RPMI8226 (cell line): ENCODE data around the gene ATL1.
"Not testable (repeated sequence)": the region's sequence is repeated elsewhere in the genome, so short reads cannot be mapped to it uniquely, and the experiment has no call there.

Experiments
- DNase-seq: peaks from one replicate; pipeline ENCODE4 v3.0.0-alpha.2; 2015

The ATL1 gene

DNA sequence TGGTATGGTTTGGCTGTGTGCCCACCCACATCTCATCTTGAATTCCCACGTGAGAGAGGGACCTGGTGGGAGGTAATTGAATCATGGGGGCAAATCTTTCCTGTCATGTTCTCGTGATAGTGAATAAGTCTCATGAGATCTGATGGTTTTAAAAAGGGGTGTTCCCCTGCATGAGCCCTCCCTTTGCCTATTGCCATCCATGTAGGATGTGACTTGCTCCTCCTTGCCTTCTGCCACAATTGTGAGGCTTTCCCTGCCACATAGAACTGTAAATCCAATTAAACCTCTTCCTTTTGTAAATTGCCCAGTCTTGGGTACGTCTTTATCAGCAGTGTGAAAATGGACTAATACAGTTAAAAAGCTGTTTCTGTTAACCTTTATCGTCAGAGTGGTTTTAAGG, 21.9 kb upstream of the ATL1 start:
- DNase-seq, result not testable (repeated sequence)

DNA sequence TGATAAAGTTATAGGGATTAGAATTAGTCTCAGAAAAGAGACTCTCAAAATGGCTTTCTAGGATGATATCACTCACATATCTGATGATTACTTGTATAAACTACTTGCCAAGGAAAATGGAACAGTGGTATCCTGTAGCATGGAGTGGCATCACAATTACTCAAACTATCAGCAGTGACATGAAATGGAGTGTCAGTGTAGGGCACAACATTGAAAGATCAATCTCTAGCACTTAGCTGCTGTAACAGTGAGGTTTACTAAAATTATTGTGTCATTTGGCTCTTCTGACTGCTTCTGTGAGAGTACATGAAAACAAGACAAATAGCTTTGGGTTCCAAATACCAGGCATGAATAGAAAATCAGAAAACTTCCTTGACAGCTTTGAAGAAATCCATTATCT, 20.9 kb upstream of the ATL1 start:
- DNase-seq, result no peak

DNA sequence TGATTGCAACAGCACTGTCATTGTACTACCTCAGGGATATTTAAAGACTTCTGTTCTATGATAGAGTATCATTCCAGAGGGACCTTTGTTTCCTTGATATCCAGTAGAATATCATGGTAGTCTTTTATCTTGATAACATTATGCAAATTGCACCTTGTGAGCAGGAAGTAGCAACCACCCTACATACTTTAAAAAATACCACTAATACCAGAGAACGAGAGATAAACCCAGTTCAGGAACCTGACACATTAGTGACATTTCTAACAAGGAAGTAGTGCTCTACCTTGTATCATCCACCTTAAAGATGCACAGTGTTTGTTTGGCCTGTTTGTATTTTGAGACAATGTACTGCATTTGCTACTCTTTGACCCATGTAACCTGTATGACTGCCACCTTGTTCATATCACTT, 18.8 kb upstream of the ATL1 start:
- DNase-seq, result no peak

DNA sequence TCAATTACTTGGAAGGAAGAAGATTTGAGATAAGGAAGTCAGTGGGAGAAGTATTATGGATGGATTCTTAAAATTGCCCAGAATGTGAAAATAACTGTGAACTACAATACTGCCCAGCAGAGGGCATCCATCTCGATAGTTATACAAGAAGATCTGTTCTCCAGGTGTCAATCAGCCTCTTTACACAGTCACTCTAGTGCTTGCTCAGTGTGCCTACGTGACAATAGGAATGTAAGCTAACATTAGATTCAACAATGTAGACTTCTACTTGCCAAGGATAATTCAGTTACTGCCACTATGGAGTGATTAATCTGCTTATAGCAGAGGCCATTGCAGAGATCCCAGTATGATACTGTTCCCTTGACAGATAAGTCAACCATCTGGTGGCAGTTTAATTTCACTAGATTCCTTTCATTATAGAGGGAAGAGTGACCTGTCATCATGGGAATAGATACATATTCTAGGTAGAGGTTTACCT, 17.0 kb upstream of the ATL1 start:
- peak; percentile 43 for DNase-seq

DNA sequence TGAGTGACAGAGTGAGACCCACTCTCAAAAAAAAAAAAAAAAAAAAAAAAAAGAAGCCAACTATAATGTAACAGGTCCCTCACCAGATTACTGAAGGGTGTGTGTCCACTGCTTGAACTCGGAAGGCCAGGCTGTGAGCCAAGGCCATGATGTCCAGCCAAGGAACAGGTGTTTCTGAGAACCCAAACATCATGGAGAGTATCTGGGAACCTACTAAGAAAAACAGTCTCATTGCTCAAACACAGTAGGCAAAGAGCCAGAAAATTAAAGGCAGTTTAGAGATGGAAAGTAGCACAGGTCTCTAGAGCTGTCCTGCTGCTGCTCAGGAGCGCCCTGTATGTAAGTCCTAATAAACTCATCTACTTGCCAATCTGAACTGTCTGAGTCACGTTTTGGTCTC, 15.0 kb upstream of the ATL1 start:
- DNase-seq, result no peak

DNA sequence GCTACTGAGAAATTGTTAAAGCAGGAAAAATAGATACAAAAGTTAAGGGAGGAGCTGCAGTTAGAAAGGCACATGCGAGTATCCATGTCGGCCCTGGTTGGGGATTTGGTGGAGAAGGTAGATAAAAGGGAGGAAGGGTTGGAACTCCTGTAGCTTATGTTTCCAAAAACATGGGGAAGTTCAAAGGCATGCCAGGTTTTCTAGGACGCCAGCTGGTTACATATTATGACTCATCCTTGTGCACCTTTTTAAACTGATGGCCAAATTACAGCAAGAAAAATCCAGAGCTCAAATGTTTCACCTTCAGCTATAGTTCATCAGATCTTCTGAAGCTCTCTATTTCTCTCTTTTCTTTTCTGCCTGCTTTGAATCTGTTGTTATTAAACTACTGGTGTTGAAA, 14.3 kb upstream of the ATL1 start:
- DNase-seq, result no peak

DNA sequence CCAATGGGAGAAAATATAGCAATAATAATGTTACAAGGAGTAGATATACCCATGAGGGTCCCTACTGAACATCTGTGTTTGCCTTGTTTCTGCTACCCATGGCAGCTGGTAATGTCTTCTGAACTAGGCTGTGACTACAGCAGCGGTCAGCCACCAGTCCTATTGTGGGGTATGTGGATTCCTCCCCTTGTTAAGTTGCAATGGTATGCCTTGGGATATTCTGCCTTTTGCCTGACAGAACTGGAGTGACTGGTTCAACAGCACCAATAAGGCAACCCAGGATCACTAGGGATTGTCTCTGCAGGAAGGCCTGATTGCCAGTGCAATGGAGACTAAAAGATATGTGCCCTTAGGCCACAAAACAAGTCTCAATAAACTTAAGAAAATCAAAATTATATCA, 9.7 kb upstream of the ATL1 start:
- DNase-seq, result no peak

DNA sequence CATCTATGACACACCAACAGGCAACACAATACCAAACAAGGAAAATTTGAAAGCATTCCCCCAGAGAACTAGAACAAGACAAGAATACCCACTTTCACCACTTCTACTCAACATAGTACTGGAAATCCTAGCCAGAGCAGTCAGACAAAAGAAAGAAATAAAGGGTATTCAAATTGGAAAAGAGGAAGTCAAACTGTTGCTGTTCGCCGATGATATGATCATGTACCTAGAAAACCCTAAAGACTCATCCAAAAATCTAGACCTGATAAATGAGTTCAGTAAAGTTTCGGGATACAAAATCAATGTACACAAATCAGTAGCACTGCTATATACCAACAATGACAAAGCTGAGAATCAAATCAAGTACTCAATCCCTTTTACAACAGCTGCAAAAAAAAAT, 8.1 kb upstream of the ATL1 start:
- DNase-seq, result no peak

DNA sequence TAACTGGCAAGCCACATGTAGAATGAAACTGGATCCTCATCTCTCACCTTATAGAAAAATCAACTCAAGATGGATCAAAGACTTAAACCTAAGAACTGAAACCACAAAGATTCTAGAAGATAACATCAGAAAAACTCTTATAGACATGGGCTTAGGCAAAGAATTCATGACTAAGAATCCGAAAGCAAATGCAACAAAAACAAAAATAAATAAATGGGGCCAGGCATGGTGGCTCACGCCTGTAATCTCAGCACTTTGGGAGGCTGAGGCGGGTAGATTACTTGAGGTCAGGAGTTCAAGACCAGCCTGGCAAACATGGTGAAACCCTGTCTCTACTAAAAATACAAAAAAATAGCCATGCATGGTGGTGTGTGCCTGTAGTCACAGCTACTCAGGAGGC, 7.1 kb upstream of the ATL1 start:
- DNase-seq, result not testable (repeated sequence)

DNA sequence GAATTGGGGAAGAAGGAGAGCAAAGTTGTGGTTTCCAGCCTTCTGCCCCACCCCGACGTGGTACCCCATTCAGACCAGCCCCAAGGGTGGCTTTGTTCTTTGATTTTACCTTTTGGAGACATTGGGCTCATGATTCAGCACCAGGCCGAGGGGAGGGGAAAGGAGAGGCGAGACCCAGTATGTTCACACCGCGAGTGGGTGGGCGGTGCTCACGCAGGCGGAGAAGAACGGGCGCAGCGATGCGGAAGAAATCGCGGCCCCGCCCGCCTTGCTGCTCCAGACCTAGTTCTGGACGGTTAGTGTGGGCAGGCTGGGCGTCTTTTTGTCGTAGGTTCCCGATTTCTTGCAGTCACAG, 963 bp downstream of the ATL1 start:
- DNase-seq, result no peak

DNA sequence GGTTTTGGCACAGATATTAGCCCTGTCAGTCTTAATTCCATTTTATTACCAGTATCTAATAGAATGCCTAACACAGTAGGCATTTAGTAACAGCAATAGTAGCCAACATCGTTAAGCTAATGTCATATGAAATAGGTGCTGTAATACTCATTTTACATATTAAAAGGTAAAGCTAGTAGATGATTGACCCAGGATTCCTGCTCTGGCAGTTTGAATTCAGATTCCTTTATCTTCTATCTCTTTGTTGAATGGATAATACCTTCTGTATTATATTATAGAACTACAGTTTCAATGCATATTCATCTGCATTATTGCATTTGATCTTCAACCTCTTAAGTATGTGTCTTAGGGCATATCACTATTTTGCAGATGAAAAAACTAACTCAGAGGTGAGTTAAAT, 2.9 kb downstream of the ATL1 start:
- DNase-seq, result no peak

DNA sequence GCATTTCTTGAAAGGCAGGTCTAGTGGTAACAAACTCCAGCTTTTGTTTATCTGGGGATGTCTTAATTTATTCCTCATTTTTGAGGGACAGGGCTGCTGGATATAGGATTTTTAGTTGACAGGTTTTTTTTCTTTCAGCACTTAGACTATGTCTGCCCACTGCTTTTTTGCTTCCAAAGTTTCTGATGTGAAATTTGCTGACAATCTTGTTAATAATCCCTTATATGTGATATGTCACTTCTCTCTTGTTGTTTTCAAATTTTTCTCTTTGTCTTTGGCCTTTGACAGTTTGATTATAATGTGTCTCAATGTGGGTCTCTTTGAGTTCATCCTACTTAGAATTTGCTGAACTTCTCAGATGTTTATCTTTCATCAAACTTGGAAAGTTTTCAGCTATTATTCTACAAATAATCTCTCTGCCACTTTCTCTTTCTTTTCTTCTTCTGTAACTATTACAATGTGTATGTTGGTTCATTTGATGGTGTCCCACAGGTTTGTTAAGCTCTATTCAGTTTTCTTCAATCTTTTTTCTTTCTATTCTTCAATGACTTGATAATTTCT, 9.8 kb downstream of the ATL1 start:
- no peak for DNase-seq

DNA sequence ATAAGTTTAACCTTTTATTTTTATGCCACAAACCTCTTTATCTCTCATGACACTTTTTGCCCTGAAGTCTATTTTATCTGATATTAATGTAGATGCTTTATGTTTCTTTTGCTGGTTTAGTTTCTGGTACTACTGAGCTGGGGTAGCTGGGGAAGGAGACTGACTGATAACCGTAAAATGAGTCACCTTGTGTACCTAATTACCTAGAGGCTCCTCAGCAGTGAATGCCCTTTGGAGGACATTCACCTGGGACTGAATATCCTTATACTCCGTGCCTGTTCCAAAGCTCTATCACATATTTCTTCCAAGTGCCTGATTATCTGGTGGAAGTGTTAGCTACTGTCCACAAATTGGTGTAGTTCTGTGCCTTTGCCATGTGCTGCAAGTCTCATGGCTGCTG, 13.9 kb downstream of the ATL1 start:
- no peak for DNase-seq

DNA sequence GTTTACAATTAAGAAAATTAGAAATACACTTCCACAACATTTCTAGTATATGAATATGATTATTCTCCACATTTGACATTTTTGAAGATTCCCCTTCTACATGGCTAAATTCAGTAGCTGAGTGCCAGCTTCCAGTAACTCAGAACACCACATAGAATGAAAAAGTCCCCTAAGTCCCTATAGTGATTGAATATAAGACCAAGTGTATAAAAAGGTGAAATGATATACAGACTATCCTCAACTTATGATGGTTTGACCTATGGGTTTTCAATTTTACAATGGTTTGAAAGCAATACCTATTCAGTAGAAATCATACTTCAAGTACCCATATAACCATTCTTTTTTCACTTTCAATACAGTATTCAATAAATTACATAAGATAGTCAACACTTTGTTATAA, 15.8 kb downstream of the ATL1 start:
- DNase-seq, result no peak

DNA sequence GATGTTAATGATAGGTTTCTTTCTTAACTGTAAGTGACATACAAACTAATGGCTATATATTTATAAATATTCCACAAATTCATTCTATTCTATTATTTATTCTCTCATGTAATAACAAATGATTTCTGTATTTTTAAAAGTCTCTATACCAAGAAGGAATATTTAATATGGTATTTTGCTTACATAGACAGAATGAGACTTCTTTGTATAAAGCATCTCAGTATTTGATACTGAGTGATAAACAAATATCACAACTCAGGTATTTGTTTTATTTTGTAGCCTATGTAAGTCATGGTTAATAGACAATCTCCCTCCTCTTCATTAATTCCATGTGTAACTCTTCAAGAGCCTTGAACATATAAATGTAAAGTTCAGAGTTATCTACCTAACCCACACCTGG, 18.0 kb downstream of the ATL1 start:
- DNase-seq, result no peak

DNA sequence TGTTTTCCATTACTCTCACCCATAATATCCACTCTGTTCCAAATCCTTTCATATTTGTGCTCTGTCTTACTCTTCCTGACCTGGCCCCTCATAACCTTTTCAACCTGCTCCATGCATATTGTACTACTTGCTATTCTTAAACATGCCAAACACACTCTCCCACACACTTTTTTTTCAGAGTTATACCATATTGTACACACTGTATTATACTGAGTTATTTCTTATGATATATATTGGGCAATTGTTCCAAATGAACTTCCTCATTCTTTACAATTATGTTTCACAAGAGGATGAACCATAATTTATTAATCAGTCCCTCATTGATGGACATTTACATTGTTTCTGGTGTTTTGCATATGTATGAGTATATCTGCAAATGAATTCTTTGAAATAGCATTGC, 18.5 kb downstream of the ATL1 start:
- DNase-seq, result no peak

DNA sequence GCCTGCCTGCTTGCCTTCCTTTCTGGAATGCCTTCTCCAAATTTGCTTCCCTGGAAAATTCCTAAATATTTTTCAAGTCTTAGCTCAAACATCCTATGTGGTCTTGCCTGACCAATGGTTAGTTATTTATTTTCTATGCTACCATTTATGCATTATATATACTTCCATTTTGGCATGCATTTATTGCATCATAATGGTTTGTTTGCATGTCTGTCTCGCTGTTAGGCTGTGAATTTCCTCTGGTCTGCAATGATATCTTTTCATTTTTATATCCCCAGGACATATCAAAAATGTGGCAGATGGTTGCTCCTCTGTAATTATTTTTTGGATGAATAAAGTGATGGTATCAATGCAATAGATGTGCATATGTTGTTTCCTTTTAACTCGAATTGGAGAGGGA, 30.5 kb downstream of the ATL1 start:
- DNase-seq, result no peak

DNA sequence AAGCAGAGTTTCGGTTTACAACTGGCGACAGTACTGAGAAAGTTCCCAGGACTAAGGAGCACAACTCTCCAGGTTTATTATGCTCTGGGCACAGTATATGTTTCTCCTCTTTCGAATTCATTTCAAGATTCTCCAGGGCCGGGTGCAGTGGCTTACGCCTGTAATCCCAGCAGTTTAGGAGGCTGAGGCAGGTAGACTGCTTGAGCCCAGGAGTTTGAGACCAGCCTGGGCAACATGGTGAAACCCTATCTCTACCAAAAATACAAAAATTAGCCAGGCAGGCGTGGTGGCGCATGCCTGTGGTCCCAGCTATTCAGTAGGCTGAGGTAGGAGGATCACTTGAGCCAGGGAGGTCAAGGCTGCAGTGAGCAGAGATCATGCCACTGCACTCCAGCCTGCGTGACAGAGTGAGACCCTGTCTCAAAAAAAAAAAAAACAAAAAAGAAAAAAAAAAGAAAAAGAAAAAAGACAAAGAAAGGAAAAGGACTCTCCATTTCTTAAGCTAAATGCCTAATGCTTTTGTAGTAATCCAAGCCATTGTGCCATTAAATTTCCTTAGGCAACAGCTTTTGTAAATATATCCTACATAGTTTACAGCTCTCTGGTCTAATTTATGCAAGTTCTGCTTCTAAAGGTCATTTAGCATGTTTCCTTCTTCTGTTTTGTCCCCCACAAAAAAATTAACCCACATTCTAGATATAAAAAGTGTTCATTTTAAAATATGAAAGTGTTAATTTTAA, 34.8 kb downstream of the ATL1 start:
- no peak for DNase-seq

DNA sequence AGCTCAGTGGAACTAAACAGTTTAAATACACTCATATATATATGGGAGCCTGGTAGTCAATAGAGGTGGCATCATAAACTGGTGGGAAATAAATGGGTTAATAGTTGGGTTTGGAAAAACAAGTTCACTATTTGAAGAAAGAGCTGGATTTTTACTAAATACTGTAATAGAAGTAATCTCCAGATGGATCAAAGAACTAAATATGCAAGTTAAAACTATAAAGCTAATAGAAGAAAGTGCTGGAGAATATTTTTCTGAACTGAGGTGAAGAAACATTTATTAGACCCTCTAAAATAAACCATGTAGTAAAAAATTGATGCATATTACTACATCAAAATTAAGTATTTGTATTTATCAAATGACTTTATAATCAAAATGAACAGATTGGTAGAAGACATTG, 38.8 kb downstream of the ATL1 start:
- no peak for DNase-seq

DNA sequence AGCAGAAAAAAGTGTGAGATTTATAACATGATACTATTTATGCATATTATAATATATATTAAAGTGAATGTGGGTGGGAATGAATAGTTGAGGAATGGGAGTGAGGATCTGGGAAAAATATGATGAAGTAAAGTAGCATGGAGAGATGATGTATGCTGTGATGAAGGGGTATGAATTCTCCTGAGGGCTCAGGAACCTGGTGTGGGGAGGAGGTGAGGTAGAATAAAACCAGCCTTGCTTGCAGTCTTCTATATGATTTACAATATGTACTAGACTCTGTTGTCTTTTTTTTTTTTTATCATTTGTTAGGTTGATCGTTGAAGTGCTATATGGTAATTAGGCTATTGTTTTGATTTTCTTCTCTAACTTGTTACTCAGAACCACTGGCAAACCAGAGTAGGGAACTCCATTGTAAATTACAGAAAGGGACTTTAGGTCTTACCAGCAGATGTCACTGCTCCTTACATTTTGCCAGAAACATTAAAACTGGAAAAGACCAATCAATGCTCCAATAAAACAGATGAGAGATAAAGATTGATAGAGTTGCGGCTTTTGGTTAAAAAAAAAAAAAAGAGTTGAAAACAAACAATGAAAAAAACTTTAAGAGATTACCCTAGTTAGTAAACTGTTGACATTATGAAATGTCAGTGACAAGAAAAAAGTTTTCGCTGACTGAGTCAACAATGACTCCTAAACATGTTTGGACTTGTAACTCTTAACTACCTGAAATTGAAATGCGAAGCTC, 39.9 kb downstream of the ATL1 start:
- DNase-seq, result peak; percentile 12

DNA sequence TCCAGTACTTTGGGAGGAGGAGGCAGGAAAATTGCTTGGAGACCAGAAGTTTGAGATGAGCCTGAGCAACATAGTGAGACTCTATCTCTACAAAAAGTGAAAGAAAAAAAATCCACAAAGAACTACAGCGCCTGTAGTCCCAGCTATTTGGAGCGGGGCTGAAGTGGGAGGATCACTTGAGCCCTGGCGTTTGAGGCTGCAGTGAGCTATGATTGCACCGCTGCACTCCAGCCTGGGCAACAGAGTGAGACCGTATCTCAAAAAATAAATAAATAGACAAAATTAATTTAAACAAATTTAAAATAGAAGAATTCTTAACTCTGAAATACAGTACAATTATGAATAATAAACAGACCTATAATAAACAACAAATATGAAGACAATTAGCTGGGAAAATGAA, 40.9 kb downstream of the ATL1 start:
- no peak for DNase-seq

DNA sequence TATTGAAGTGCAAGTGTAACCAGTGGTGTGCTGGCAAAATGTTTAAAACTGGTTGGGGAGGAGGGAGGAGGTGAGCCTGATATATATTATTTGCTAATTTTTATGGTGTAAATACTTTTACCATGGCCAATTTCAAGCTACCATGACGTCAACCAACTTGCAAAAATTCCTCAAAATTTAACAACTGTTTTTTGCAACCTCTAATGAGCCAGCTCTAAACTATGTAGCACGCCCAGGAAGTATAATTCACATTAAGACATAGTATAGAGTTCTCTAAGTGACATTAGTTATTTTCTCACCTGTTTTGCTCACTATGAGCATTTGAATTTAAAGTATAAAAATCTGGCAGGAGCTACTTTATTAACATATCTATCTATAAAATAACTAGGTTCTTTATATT, 41.4 kb downstream of the ATL1 start:
- no peak for DNase-seq

DNA sequence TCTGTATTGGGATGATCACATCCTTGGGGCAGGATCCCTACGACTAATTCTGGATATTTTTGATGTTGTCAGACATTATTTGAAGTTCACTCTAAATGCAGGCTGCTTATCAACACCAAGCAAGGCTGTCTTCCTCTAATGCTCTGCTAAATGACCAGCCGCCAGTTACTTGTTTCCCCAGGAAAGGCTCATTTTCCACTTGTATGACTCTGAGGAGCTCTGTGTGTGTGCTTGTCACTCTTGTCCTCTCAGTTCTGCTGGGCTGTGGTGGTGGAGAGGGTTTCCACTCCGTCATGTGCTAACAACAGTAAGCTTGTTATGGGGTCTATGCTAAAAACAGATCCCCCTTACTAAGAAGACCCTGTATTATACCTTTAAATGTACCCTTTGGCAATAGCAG, 42.1 kb downstream of the ATL1 start:
- no peak for DNase-seq

DNA sequence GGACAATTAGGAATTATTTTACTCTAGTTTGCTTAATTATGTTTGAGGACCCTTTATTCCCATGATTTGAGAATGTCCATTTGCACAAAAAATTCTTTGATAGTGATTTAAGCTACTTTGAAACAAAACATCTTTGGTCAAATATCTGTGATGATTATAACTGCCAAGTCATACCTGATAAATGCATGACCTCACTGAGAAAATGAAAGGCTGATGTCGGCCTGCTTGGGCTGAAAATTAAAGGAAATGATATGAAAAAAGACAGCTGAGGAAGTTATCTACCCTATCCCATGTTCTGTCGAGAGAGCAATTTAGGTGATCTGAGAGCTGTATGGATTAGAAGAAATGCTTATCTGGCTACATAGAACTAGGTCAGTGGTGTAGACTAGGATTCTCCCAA, 43.6 kb downstream of the ATL1 start:
- DNase-seq, result no peak

DNA sequence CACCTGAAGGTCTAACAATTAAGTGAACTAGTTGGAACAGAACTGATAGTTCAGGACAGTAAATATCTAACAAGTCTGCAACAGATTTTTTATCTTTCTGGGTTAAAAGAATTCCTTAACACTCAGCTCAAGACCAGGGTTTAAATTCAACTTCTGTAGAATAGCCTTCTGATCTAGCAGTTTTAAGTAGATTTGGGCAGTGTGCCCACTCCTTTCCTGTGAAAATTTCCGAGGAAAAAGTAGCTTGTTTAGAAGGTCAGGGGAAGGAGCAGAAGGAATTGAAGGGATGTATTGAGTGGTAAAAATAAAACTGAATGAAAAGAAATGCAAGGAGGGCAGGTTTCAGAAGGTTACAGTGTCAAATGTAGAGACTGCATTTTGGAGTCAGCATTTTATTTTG, 45.8 kb downstream of the ATL1 start:
- DNase-seq, result no peak
